Measurements from ENCODE around the gene MGRN1. TPM values are rescaled to one million over a fixed set of nuclear protein-coding genes. Genes with fewer than 3 reads are reported as not detected.
A peak's percentile ranks its signal among the peaks of the same experiment; 100 is the strongest.

The MGRN1 gene
- total and polyA plus RNA-seq, 11 donors: 17.9 to 75.0 (median 38.0) TPM

DNA sequence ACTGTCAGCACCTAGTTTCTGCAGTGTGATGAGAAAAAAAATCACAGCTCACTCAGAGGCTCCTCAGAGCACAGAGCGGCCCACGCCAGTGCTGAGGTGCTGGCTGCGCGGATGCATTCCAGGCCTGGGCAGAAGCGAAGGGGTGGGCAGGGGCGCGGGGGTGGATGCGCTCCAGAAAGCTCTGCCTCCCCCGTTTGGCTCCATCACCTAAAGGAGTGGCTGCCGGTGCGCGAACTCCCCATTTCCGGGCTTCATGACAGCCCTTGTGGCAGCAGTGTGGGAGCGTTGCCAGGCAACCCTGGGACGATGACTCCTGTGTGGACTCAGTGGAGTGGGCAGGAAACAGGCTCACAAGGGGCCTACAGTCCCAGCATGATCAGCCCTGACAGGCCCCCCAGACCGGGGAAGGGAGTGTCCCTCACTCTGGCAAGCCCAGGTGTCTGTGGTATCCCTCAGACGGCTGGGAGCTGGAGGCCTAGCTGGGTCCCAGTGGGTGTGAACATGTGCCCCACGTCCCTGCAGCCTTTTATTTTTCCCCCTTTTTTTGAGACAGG is 35.9 kb downstream of the MGRN1 start:
- DNase-seq (peak; percentile 56 to 81 (median 68)), ATAC-seq (peak; percentile 3 to 56 (median 34))
- Histone ChIP-seq H3K4me1 (peaks cover 0 to 44% (median 26%) of the 10 kb centered on the region in 12 donors), H3K4me3 (no peak overlapping the region), H3K27ac (peak overlapping the region in 2 of 12 donors; percentile 29 to 32), H3K27me3 (no peaks in the 10 kb centered on the region), H3K36me3 (peaks cover 0 to 67% (median 47%) of the 10 kb centered on the region in 9 donors), H3K9me3 (no peaks in the 10 kb centered on the region)
- WGBS, 4 donors: 27 to 51% (median 35%) methylated on average over 11 to 18 of the region's 18 CpGs
- TF ChIP-seq, protein P1, sequence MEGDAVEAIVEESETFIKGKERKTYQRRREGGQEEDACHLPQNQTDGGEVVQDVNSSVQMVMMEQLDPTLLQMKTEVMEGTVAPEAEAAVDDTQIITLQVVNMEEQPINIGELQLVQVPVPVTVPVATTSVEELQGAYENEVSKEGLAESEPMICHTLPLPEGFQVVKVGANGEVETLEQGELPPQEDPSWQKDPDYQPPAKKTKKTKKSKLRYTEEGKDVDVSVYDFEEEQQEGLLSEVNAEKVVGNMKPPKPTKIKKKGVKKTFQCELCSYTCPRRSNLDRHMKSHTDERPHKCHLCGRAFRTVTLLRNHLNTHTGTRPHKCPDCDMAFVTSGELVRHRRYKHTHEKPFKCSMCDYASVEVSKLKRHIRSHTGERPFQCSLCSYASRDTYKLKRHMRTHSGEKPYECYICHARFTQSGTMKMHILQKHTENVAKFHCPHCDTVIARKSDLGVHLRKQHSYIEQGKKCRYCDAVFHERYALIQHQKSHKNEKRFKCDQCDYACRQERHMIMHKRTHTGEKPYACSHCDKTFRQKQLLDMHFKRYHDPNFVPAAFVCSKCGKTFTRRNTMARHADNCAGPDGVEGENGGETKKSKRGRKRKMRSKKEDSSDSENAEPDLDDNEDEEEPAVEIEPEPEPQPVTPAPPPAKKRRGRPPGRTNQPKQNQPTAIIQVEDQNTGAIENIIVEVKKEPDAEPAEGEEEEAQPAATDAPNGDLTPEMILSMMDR (IDR thresholded peaks at IDR 0.05): no peak
- TF ChIP-seq POLR2A (IDR thresholded peaks at IDR 0.05): no peak
- intact Hi-C loops (cut with DNase I): no loop called here

DNA sequence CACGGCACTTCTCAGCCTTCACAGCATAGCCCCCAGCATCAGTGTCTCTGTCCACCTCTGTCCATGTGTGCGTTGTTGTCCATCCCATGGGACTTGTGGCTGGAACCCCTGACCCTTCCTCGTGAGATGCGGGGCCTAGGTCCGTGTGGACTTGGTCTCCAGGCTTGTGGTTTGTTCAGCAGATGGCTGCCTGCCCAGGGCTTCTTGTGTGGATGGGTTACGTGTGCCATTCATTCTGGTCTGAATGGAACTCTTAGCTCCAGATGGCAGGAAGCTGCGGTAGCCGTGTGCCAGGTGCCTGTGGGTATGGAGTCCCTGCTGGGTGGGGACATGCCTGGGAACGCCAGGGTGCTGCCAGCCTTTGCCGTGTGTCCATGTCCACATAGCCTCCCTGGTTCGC is 37.0 kb downstream of the MGRN1 start:
- WGBS, 4 donors: 66 to 76% (median 72%) methylated on average over 11 of the region's 11 CpGs
- H3K4me3 ChIP-seq: no peak overlapping the region
- peaks cover 0 to 67% (median 46%) of the 10 kb centered on the region in 9 donors for H3K36me3 ChIP-seq
- no peaks in the 10 kb centered on the region for H3K27me3 ChIP-seq
- peaks cover 0 to 49% (median 26%) of the 10 kb centered on the region in 12 donors for H3K4me1 ChIP-seq
- no peak for TF ChIP-seq POLR2A (IDR thresholded peaks at IDR 0.05)
- TF ChIP-seq, protein P1 (IDR thresholded peaks at IDR 0.05): no peak
- no peaks in the 10 kb centered on the region for H3K9me3 ChIP-seq
- intact Hi-C loops (cut with DNase I): no loop called here
- DNase-seq: no peak
- no peak for ATAC-seq
- no peak overlapping the region for H3K27ac ChIP-seq

DNA sequence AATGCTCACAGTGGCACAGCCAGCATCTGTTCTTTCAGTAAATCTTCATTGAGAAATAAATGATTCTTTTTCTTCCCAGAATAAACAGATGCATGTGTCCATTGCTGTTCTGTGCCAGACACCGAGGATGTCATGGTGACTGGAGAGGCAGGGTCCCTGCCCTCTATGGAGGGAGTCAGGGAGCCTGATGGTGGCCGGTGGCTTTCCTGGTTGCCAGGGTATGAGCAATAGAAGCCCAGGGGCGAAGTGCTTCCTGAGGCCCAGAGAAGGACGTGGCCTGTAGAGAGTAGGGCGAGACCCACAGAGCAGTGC is 38.8 kb downstream of the MGRN1 start:
- Histone ChIP-seq H3K4me3 (no peak overlapping the region), H3K27ac (peak overlapping the region in 1 of 12 donors; percentile 77), H3K27me3 (no peaks in the 10 kb centered on the region), H3K9me3 (no peaks in the 10 kb centered on the region), H3K4me1 (peaks cover 0 to 49% (median 26%) of the 10 kb centered on the region in 12 donors), H3K36me3 (peaks cover 0 to 67% (median 47%) of the 10 kb centered on the region in 9 donors)
- DNase-seq (no peak), ATAC-seq (no peak)
- 73 to 82% (median 76%) methylated on average over 5 of the region's 5 CpGs for WGBS, 4 donors
- intact Hi-C loops (cut with DNase I): no loop called here
- TF ChIP-seq, protein P1 (IDR thresholded peaks at IDR 0.05): no peak
- no peak for TF ChIP-seq POLR2A (IDR thresholded peaks at IDR 0.05)

DNA sequence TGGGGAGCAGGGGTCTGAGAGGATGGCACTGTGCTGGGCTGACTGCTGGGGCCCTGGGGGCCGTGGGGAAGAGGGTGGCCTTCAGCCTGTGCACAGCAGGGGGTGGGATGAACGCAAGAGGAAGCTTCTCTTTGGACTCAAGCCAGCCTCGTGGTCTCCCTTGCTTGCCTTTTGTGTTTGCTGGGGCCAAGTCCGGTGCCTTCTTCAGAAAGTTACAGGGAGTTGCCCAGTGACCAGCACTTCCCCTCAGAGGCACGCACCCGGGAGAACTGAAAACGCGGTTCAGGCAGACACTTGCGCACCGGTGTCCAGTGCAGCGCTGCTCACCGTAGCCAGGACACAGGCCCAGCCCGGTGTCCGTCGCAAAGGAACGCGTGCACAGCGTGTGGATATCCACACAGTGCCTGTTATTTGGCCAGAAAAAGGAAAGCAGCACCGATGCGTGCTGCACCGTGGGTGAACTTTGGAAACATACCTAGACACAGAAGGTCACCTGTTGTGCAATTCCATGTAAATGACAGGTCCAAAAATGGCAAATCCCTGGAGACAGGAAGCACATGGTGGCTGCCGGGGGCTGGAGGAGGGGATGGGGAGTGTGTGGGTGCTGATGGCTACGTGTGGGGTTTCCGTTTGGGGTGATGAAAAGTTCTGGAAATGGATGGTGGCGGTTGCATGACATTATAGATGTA is 39.3 kb downstream of the MGRN1 start:
- Histone ChIP-seq H3K36me3 (peaks cover 0 to 67% (median 47%) of the 10 kb centered on the region in 9 donors), H3K27me3 (no peaks in the 10 kb centered on the region), H3K4me3 (no peak overlapping the region), H3K9me3 (no peaks in the 10 kb centered on the region), H3K27ac (peak overlapping the region in 4 of 12 donors; percentile 8 to 77 (median 32)), H3K4me1 (peaks cover 0 to 49% (median 26%) of the 10 kb centered on the region in 12 donors)
- TF ChIP-seq, protein P1 (IDR thresholded peaks at IDR 0.05): no peak
- no peak for TF ChIP-seq POLR2A (IDR thresholded peaks at IDR 0.05)
- ATAC-seq (peak in 3 of 4 donors; percentile 27 to 57 (median 28)), DNase-seq (peak in 4 of 5 donors; percentile 59 to 74 (median 67))
- intact Hi-C loops (cut with DNase I): no loop called here
- WGBS, 4 donors: 65 to 78% (median 70%) methylated on average over 25 of the region's 25 CpGs
